Effector CD8-positive, alpha-beta T cell (primary cell): ENCODE results near the gene CHMP4A.
"Not testable (repeated sequence)": the region's sequence is repeated elsewhere in the genome, so short reads cannot be mapped to it uniquely, and the experiment has no call there.

Experiments
- DNase-seq: peaks from one replicate; lab custom pipeline; 2025; lab: John Stamatoyannopoulos, UW

CHMP4A gene

GRCh38 chr14:24246765-24247212 lies 33.5 kb upstream of the CHMP4A start:
- no peak for DNase-seq

DNA sequence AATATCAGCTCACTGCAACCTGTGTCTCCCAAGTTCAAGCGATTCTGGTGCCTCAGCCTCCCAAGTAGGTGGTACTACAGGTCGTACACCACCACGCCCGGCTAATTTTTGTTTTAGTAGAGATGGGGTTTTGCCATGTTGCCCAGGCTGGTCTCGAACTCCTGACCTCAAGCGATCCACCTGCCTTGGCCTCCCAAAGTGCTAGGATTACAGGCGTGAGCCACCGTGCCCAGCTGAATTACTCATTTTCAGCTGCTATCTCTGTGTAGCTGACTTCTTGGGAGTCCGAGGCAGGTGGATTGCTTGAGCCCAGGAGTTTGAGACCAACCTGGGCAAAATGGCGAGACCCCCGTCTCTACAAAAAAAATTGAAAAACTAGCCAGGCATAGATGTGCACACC lies 32.1 kb upstream of the CHMP4A start:
- not testable (repeated sequence) for DNase-seq

GRCh38 chr14:24243336-24243836 lies 30.1 kb upstream of the CHMP4A start:
- DNase-seq = no peak

- peak; percentile 89 for DNase-seq
Observed at GRCh38 chr14:24241829-24242443, 28.6 kb upstream of the CHMP4A start.

DNA sequence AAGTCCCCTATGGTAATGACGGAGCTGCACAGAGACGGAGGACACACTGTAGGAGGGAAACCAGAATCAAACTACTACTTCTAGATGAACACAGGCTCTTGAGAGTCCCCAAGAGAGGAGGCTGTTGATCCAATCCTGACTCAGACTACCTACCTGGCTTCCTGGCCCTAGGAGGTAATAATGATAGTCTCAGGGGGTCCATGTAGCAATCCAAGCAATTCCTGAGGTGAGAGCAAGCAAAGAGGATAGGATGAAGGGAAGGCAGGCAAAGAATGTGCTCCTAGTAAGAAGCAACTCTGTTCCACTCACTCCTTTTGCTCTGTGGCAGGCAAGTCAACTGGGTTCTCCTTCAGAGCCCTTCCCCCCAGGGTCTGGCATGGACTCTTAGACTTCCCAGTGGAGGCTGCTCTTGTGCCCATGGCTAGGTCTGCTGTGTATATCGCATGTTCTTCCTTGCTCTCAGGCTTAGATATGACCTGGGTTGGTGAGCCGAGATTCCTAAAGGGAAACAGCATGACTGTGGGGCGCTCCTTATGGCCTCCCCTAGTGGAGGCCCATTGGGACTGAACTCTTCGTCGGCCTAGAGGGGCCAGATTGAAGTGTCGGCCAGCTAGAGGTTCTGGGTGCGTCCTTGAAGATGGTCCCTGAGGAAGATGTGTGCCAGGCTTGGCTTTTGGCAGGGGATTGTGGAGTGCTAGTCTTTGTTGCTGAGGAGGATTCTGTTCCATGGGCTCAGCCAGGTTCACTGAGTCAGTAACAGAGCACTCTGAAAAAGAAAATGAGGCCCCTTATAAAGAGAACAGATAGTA lies 27.0 kb upstream of the CHMP4A start:
- DNase-seq = no peak

DNA sequence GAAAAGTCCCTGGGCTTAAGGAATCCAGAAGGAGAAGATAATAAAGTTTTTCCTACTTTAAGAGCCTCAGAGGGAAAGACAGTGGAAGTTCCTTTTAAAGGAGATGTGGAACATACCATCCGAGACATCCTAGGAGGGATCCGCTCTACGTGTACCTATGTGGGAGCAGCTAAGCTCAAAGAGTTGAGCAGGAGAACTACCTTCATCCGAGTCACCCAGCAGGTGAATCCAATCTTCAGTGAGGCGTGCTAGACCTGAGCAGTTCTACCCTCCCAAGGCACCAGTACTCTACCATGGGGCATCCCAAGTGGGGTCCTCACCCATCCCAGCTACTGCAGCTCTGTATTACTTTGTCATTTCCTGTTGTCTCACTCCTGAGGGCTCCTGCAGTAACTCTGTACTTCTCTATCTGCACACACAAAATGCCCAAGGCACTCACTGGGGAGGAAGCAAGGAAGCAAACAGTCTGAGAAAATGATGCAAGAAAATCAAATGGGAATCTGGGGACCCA lies 25.3 kb upstream of the CHMP4A start:
- no peak for DNase-seq

DNA sequence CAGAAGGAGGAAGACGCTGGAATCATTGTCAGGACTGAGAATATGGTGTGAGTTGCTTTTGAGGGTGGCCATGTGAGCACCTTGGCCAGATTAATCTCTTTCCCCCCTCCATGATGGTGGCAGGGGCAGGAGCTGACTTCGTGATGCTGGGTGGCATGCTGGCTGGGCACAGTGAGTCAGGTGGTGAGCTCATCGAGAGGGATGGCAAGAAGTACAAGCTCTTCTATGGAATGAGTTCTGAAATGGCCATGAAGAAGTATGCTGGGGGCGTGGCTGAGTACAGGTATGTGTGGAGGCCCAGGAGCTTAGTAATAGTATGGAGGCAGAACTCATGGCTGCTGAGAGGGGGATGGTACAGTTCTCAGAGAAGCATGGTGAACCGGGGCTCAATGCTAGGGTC lies 24.8 kb upstream of the CHMP4A start:
- no peak for DNase-seq

- DNase-seq = no peak
Observed at GRCh38 chr14:24237463-24237955, 24.2 kb upstream of the CHMP4A start.

DNA sequence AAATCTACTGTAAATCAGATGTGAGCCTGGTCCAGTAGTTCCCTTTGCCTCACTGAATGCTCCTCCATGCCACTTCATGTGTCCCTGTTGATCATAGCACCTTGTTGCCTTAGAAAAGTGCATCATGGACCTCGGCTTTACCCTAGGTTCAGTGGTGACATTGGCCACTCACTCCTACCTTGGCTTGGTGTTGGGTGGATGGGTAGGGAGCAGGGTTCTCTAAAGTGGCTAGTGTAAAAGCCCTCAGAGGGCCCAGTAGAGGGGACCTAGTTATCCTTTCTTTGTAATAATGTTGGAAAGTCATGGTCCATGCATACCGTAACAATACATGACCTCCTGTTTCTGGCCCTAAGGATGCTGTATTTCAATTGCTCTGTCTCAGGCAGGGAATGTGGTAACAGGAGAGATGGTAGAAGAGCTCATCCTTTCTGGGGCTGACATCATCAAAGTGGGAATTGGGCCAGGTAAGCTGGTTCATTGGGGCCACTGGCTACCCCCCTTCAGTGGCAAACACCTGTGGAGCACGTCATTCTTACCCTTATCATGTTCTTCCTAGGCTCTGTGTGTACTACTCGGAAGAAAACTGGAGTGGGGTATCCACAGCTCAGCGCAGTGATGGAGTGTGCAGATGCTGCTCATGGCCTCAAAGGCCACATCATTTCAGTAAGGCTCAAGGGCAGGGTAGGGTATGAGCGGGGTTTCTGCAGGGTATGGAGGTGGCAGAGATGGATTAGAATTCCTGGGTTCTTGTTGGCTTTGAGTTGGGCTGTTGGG lies 23.6 kb upstream of the CHMP4A start:
- no peak for DNase-seq

DNA sequence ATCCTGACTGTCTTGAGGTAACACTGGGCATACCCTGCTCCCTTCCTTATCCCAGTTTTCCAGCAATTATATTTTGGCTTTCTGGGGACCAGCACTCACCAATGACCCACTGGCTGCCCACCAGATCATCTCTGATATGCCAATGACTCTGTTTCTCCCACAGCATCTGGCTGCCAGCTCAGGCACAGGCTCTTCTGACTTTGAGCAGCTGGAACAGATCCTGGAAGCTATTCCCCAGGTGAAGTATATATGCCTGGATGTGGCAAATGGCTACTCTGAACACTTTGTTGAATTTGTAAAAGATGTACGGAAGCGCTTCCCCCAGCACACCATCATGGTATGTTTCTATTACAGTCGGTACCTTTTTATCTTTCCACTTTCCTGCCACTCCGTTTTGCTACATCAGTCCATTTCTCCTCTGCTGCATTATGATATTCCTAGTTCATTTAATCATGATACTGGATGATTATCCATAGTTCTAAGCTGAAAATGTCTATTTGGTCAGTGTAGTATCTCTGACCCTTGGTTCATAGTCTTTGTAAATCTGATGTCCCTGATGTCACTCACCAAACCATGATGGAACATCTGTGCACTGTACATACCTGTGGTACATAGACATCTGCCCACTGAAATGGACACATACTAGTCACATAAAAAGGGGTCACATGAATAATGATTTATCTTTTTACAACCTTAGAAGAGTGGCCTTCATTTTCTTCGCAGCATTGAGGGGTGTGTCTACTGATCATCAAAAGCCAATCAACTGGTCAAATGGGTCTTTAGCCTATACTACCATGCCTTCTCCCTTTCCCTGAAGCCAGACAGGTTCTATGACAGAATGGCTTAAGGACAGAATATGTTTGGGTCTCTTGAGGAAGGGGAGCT lies 22.8 kb upstream of the CHMP4A start:
- no peak for DNase-seq

DNA sequence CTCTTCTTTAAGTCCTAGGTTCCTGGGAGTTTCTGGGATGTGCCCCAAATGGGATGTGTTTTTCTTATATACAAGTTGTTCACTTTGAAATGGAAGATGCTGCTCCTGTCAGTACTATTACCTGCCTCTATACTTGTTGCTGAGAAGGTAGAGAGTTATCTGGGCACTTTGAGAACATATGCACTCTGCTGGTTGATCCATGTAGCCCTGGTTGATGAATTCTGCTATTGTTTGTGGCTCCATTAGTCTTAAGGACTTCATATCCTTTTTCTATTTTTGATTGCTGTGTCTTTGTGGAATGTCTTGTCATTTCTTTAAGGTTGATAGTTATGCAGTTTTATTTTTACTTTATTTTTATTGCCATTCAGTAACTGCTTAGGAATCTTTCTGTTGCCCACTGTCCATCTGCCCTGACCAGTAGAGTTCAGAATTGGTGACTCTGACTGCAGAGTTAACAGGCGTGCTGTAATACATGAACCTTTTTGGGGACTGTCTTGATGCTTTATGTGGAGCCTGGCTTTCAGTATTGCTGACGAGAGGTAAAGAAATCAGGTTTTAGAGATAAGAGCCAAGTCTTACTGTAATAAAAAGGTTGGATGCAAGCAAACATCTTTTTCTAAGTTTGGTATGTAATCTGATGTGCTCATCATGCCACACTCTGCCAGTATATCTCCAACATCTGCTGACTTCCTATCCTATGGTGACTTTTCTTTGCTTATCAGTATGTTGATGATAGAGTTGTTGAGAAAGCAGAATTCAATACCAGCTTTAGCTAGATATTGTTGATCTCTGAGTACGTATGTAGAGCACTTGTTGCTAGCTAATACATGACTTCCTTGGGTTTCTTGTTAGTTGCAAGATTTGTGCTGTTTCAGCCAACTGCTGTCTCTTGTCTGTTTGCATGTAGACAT lies 21.1 kb upstream of the CHMP4A start:
- no peak for DNase-seq

DNA sequence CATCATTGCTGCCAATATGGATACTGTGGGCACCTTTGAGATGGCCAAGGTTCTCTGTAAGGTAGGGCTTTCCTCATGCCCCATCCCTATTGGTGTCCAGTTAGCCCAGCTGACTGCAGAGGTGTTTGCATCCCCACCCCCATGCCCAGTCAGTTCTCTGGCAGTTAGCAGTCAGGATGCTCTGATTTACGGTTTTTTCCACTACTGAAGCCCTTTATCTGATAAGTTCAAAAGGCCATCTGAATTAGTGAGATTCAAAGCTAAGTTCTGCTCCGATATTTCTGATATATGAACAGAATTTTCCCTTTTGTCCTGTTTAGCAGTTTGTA lies 20.2 kb upstream of the CHMP4A start:
- no peak for DNase-seq

GRCh38 chr14:24232645-24233537 lies 19.6 kb upstream of the CHMP4A start, which contains the start of gene GMPR2:
TSS of gene GMPR2 (plus strand) at chr14:24232929. CDS start at chr14:24233254, 325 bp downstream.
- DNase-seq = peak; percentile 55

DNA sequence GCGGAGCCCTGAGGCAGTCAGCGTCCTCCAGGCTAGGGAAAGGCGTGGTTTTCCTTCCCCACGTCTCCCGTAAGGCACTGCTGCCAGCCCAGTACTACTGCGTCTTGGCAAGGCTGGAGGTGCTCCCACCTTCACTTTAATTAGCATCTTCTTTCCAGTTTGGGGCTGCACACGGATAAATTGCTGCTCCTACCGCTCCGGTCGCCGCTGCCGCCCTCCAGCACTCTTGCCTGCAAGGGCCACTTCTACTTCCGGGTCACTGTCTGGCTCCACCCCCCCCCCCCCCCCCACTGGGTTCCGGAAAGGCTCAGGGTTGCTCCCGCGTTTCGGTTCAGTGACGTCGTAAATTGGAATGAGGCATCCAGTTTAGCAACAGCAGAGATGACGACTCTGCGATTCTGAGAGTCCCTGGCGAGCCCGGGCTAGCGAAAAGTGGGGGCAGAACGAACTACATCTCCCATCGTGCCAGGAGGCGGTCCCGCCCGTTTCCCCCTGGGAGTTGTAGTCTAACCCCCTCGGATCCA lies 18.9 kb upstream of the CHMP4A start, which contains the start of gene NEDD8:
Gene NEDD8, minus strand, starts transcription at position 247 of the 524 bp plus-strand sequence. Its CDS starts 100 bp downstream, at position 147.
- DNase-seq = peak; percentile 78

- no peak for DNase-seq
Observed at GRCh38 chr14:24231263-24232120, 18.2 kb upstream of the CHMP4A start.

DNA sequence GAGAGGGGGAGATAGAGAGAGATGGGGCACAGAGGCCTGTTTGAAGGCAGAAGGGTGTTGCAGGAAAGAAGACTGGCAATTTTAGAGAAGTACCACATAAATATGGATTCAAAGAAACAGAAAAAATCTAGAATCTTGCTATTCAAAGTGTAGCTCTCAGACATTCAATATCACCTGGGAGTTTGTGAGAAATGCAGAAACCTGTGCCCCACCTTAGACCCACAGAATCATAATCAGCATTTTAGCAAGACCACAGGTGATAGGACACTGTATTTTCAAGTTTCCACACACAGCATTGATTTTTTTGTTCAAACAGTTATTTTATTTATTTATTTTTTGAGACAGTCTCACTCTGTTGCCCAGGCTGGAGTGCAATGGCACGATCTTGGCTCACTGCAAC lies 15.6 kb upstream of the CHMP4A start:
- DNase-seq = no peak

DNA sequence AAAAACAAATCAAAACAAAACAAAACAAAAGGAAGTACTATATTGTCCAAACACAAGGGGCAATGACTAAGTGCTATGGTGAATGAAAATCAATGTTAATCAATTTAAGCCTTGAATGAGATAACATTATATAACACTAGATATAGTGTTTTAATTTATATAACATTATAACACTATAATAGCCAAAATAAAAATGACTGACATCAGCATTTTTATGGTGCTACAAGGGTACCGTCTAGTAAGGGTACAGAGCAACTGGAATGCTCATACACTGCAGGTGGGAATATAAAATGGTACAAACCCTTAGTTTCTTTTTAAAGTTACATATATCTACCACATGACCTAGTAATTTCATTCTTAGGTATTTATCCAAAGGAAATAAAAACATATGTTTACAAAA lies 13.2 kb upstream of the CHMP4A start:
- DNase-seq = no peak

DNA sequence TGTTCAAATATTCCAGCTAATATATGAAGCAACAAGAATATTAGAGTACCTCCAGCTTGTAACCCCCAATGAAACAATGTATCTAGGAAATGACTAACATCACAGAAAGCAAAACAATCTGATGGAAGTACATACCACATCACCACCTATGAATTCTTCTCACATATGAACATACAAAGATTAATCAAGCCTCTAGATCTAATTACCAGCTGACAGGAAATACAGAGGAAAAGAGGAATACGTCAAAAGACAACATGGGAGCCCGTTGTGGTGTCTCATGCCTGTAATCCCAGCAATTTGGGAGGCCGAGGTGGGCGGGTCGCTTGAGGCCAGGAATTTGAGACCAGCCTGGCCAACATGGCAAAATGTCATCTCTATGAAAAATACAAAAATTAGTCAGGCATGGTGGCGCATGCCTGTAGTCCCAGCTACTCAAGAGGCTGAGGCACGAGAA lies 11.4 kb upstream of the CHMP4A start:
- no peak for DNase-seq
